Astrocyte of the hippocampus (primary cell): ENCODE data around the gene DUS2.
"Not testable (repeated sequence)": the region's sequence is repeated elsewhere in the genome, so short reads cannot be mapped to it uniquely, and the experiment has no call there.

ENCODE experiments used
- DNase-seq: peaks from one replicate; pipeline ENCODE4 v3.0.0; 2011; ENCODE audit warnings: low read depth, low spot score

The DUS2 gene

GRCh38 chr16:68091380-68092261 lies 68.5 kb downstream of the DUS2 start:
- peak; percentile 74 for DNase-seq

- not testable (repeated sequence) for DNase-seq
These were observed 69.2 kb downstream of the DUS2 start for GRCh38 chr16:68092275-68092674.

- peak; percentile 33 for DNase-seq
These were observed 70.9 kb downstream of the DUS2 start for GRCh38 chr16:68093816-68094613.

GRCh38 chr16:68094614-68094934 lies 71.5 kb downstream of the DUS2 start:
- DNase-seq, result no peak

- DNase-seq, result no peak
These were observed 73.4 kb downstream of the DUS2 start for GRCh38 chr16:68096491-68096890.

GRCh38 chr16:68097088-68097487 lies 74.0 kb downstream of the DUS2 start:
- no peak for DNase-seq

GRCh38 chr16:68097895-68098294 lies 74.8 kb downstream of the DUS2 start:
- no peak for DNase-seq

- DNase-seq, result no peak
These were observed 77.4 kb downstream of the DUS2 start for GRCh38 chr16:68100488-68100887.

- no peak for DNase-seq
These were observed 82.5 kb downstream of the DUS2 start for GRCh38 chr16:68105611-68106010.

- DNase-seq, result not testable (repeated sequence)
These were observed 84.3 kb downstream of the DUS2 start for GRCh38 chr16:68107230-68107928.

GRCh38 chr16:68109156-68109555 lies 86.1 kb downstream of the DUS2 start:
- DNase-seq, result not testable (repeated sequence)

- not testable (repeated sequence) for DNase-seq
These were observed 87.5 kb downstream of the DUS2 start for GRCh38 chr16:68110611-68111010.

- no peak for DNase-seq
These were observed 88.3 kb downstream of the DUS2 start for GRCh38 chr16:68111379-68111778.

- DNase-seq, result no peak
These were observed 90.1 kb downstream of the DUS2 start for GRCh38 chr16:68113059-68113761.

GRCh38 chr16:68113765-68114240 lies 90.7 kb downstream of the DUS2 start:
- DNase-seq, result no peak

- not testable (repeated sequence) for DNase-seq
These were observed 91.9 kb downstream of the DUS2 start for GRCh38 chr16:68114939-68115338.

GRCh38 chr16:68115851-68116250 lies 92.8 kb downstream of the DUS2 start:
- no peak for DNase-seq

GRCh38 chr16:68116256-68116867 lies 93.3 kb downstream of the DUS2 start:
- DNase-seq, result peak; percentile 11

- no peak for DNase-seq
These were observed 94.8 kb downstream of the DUS2 start for GRCh38 chr16:68117884-68118283.

GRCh38 chr16:68118954-68119353 lies 95.9 kb downstream of the DUS2 start:
- not testable (repeated sequence) for DNase-seq

GRCh38 chr16:68120496-68120895 lies 97.4 kb downstream of the DUS2 start:
- not testable (repeated sequence) for DNase-seq
